GM13977 (cell line): ENCODE measurements around the gene ARSG.

Experiments used
- DNase-seq: peaks from one replicate; pipeline ENCODE4 v3.0.0; 2012; ENCODE audit warnings: low spot score
- CTCF ChIP-seq: IDR thresholded peaks from 2 replicates; pipeline ENCODE4 v1.5.1; 2012; ENCODE audit warnings: mild to moderate bottlenecking, control low read depth; ENCODE audit not compliant: insufficient read depth; ENCODE audit errors: extremely low read depth, missing control alignments
- in situ Hi-C: fragments of 300-500 bp; cut with MboI; formaldehyde crosslinking; loops from one replicate; pipeline ENCODE4 v1.12.0; 2022; ENCODE audit warnings: low sequenced_read_pairs, low pct_unique_long_range_greater_than_20kb, mixed read lengths, inconsistent platforms; ENCODE audit not compliant: unreplicated experiment

ARSG gene

DNA sequence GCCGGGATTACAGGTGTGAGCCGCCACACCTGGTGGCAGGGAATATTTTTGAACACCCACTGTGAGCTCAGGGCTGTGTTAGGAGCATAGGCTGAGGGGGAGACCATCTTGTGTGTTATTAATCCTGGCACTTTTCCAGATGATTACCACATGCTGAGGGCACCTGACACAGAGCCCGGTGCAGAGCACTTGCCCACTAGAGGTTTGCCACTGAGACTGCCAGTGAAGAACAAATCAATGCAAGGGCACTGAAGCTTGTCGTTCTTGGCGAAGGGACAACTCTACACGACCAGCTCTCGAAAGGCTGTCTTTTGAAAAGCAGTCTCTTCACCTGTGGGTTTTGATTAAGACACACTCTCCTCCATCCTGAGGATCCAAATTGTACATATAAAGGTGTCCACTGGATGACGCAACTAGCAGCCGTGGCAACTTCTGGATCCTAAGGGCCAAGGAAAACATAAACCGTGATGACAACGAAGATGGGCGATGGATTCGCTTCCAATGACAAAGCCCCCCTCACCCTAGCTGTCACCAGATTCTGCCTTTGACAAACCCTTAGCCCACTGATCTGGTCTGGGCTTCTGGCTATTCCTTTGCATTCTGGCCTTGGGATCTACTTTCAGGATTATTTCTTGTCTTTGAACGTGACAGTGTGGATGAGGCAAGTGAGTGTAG lies 137.3 kb downstream of the ARSG start:
- no peak for TF ChIP-seq CTCF
- DNase-seq, result no peak
- in situ Hi-C loops, result loop anchor here (10.0 kb wide), 1 partner anchor 164 kb away; no protein-coding TSS in a partner anchor

DNA sequence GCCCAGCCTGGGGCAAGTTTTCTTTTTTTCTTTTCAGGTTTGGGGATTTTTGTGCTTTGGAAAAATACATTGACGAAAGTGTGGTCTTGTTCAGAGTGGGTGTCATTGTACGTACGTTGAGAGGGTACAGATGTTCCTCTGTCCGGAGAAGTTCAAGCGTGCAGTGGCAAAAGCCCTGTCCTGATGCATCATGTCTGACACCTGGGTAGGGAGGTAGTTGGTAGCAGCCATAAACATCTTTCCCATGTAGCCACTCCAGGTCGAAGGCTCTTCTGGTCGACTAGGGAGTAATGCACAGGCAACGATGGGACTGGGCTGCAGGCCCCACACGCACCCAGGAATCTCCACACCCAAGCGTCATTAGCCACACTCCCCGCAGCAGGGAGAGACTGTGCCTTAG lies 138.6 kb downstream of the ARSG start:
- no peak for DNase-seq
- in situ Hi-C loops, result loop anchor here (10.0 kb wide), 1 partner anchor 165 kb away; no protein-coding TSS in a partner anchor
- TF ChIP-seq CTCF, result no peak

GRCh38 chr17:68431045-68431608 lies 139.8 kb downstream of the ARSG start:
- in situ Hi-C loops, result no loop called here
- TF ChIP-seq CTCF, result no peak
- DNase-seq, result no peak

- DNase-seq, result peak; percentile 28
- in situ Hi-C loops, result no loop called here
Observed at GRCh38 chr17:68431661-68432071, 140.4 kb downstream of the ARSG start.

DNA sequence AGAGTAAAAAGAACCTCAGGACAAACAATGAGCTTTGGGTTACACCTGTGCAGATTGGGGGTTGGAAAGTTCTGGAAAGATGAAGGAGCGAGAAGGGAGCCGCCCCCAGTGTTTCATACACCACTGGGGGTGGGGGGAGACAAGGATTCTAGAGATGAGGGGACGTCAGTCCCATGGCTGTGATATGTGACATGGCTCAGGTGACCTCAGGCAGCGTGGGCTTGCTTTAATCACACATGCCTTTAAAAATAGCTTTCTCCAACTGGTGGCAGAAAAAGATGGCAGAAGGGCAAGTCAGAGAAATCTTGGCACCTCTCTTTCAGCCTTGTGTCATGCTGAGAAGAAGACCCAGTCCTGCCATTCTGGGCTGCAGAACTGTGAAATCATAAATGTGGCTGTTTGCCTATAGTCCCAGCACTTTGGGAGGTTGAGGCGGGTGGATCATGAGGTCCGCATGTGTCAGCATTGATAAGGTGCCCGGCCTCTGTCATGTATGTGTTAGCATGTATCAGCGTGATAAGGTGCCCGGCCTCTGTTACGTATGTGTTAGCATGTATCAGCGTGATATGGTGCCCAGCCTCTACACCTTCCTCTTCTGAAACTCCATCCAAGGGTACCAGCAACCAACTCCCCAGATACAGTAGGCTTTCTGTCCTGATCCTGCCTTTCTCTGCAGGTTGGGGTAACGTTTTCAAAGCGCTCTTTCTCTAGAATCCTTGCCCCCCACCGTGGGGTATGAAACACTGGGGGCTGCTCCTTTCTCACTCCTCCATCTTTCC lies 141.0 kb downstream of the ARSG start:
- in situ Hi-C loops, result no loop called here
- DNase-seq, result no peak
- TF ChIP-seq CTCF, result no peak

More at GRCh38 chr17:68431661-68432071, 140.4 kb downstream of the ARSG start:
- TF ChIP-seq CTCF, result peak; percentile 37

DNA sequence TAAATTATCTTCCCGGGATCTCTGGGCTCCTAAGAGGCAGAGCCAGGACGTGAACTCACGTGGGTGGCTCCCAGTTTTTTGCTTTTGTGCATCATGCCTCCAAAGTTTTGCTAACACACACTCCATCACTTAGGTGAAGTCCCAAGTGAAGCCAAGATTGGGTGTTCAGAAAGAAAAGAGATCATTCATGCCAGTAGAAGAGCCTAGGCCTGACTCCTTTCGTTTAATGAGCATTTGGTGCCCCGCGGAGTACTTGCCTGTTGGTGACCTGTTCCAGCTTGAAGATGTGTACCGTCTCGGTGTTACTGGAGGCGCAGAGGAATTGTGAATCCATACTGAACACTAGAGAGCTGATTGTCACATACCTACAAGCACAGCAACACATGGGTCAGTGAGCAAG lies 141.9 kb downstream of the ARSG start:
- in situ Hi-C loops, result no loop called here
- no peak for DNase-seq
- no peak for TF ChIP-seq CTCF
